Gastrocnemius medialis (tissue), 4 donors: ENCODE results near the gene FCGBP. TPM values are rescaled to one million over a fixed set of nuclear protein-coding genes. Genes with fewer than 3 reads are reported as not detected.
"Not testable (repeated sequence)": the region's sequence is repeated elsewhere in the genome, so short reads cannot be mapped to it uniquely, and the experiment has no call there.

Experiments
- ATAC-seq, 2 donors: fragments of 150-250 bp; one replicate each; pipeline ENCODE4 v1.9.1; 2016
- DNase-seq, 2 donors: peaks; one replicate each; pipeline ENCODE4 v3.0.0-alpha.2; 2019
- H3K27ac ChIP-seq, 4 donors: fragments of 200-600 bp; sonication (generic); 1 replicate in 1 of 4; 2 replicates in 3 of 4; pipeline ENCODE4 v1.5.1; 2016 to 2018; ENCODE audit warnings: mild to moderate bottlenecking in 2 of 4, moderate library complexity in 1 of 4
- H3K27me3 ChIP-seq, 3 donors: fragments of 200-600 bp; sonication (generic) in 2 of 3; 1 replicate in 1 of 3; 2 replicates in 2 of 3; pipeline versions ENCODE4 v1.5.1 to v1.6.0; 2016 to 2019; ENCODE audit warnings: mild to moderate bottlenecking in 1 of 3, moderate library complexity in 1 of 3
- H3K36me3 ChIP-seq, 2 donors: fragments of 200-600 bp; sonication (generic) in 1 of 2; one replicate each; pipeline ENCODE4 v1.5.1; 2017 to 2018
- H3K4me1 ChIP-seq, 2 donors: fragments of 200-600 bp; sonication (generic) in 1 of 2; one replicate each; pipeline ENCODE4 v1.5.1; 2016 to 2017; ENCODE audit warnings: mild to moderate bottlenecking in 2 of 2
- H3K4me3 ChIP-seq, 4 donors: fragments of 200-600 bp; sonication (generic) in 3 of 4; 1 replicate in 1 of 4; 2 replicates in 3 of 4; pipeline ENCODE4 v1.5.1; 2016 to 2019; ENCODE audit warnings: mild to moderate bottlenecking in 2 of 4
- H3K9me3 ChIP-seq, 3 donors: fragments of 200-600 bp; sonication (generic) in 2 of 3; 1 replicate in 1 of 3; 2 replicates in 2 of 3; pipeline ENCODE4 v1.5.1; 2016 to 2019
- POLR2A ChIP-seq, 2 donors: fragments of 450-650 bp; IDR thresholded peaks; one replicate each; pipeline ENCODE4 v1.6.1; 2017; ENCODE audit warnings: antibody characterized with exemption in 2 of 2, mild to moderate bottlenecking in 2 of 2, moderate library complexity in 2 of 2
- in situ Hi-C, 4 donors: fragments of 200-750 bp; cut with MboI; loops; one replicate each; pipeline versions ENCODE4 v1.15.0 to v1.8.0; 2017; ENCODE audit warnings: low sequenced_read_pairs in 4 of 4
- intact Hi-C: fragments of 100-400 bp; cut with DNase I; formaldehyde crosslinking; loops from one replicate; pipeline ENCODE4 v1.15.1; 2023; ENCODE audit warnings: low total_unique reads
- total RNA-seq, 4 donors: library from RNA; depleted of rRNA; stranded (reverse); fragments of >200 nt; gene quantifications; one replicate each; pipeline versions ENCODE4 v1.1.0 to v1.2.3, GENCODE V29; 2016
- TF ChIP-seq, protein P1 (sequence below), 5 experiments: fragments of 450-650 bp in 3 of 5; fragments of 200-600 bp in 2 of 5; sonication (generic) in 2 of 5; IDR thresholded peaks in 4 of 5; conservative IDR thresholded peaks in 1 of 5; 1 replicate in 4 of 5; 2 replicates in 1 of 5; pipeline ENCODE4 v1.5.1; 2016 to 2019; ENCODE audit warnings: antibody characterized with exemption in 5 of 5, mild to moderate bottlenecking in 3 of 5, moderate library complexity in 3 of 5

Gene FCGBP
- total RNA-seq, 4 donors from 2014 or later: 2.2 to 11.2 (median 7.2) TPM

DNA sequence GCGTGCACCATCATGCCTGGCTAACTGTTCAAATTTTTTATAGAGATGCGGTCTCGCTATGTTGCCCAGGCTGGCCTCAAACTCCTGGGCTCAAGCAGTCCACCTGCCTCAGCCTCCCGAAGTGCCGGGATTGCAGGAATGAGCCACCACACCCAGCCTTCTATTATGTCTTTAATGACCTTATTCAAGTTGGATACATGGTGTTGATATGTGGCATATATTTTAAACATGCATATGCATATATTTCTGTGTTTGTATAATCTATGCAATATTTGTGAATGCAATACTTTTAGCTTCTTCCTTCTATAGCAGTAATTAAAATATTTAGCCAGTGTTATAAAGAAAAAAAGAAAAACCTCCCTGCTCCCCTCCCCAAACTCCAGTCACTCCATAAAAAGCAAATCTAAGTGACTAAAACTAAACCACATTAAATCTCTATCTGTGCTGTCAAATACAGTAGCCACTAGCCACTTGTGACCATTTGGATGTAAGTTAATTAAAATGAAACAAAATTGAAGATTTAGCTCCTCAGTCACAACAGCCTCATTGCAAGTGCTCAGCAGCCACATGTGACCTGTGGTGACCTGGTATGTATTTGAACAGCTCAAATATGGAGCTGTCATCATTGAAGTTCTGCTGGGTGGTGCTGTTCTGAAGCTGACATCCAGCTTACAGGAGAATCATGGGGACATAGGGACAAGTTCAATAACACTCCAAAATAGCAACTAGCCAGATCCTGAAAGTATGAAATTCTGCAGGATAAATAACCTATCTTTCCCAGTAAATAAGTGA, 27.4 kb downstream of the FCGBP start:
- H3K36me3 ChIP-seq: no peaks in the 10 kb centered on the region
- no peaks in the 10 kb centered on the region for H3K9me3 ChIP-seq
- H3K27me3 ChIP-seq: no peaks in the 10 kb centered on the region
- intact Hi-C loops (no loop called here), in situ Hi-C loops (no loop called here)
- H3K27ac ChIP-seq: no peak overlapping the region
- H3K4me3 ChIP-seq: no peak overlapping the region
- ATAC-seq (no peak), DNase-seq (no peak)
- H3K4me1 ChIP-seq: no peaks in the 10 kb centered on the region
- TF ChIP-seq, protein P1, sequence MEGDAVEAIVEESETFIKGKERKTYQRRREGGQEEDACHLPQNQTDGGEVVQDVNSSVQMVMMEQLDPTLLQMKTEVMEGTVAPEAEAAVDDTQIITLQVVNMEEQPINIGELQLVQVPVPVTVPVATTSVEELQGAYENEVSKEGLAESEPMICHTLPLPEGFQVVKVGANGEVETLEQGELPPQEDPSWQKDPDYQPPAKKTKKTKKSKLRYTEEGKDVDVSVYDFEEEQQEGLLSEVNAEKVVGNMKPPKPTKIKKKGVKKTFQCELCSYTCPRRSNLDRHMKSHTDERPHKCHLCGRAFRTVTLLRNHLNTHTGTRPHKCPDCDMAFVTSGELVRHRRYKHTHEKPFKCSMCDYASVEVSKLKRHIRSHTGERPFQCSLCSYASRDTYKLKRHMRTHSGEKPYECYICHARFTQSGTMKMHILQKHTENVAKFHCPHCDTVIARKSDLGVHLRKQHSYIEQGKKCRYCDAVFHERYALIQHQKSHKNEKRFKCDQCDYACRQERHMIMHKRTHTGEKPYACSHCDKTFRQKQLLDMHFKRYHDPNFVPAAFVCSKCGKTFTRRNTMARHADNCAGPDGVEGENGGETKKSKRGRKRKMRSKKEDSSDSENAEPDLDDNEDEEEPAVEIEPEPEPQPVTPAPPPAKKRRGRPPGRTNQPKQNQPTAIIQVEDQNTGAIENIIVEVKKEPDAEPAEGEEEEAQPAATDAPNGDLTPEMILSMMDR (IDR thresholded peaks at IDR 0.05 in 4 of 5, conservative IDR thresholded peaks at IDR 0.05 in 1 of 5): no peak
- TF ChIP-seq POLR2A (IDR thresholded peaks at IDR 0.05): no peak

DNA sequence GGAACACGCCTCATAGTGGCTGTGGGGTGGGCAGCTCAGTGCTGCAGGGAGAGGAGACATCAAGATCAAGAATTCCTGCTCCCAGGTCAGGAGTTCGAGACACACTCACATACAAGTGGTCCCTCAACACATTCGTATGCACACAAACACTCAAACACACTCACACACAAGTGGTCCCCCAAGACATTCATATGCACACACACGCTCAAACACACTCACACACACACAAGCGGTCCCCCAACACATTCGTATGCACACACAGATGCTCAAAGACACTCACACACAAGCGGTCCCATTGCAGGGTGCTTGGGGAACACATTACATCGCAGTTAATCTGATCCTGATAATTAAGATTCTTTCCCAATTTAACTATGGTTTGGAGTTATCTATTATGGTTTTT, 28.2 kb downstream of the FCGBP start:
- in situ Hi-C loops (no loop called here), intact Hi-C loops (no loop called here)
- Histone ChIP-seq H3K27ac (no peak overlapping the region), H3K27me3 (no peaks in the 10 kb centered on the region), H3K36me3 (no peaks in the 10 kb centered on the region), H3K4me3 (no peak overlapping the region), H3K9me3 (no peaks in the 10 kb centered on the region), H3K4me1 (no peaks in the 10 kb centered on the region)
- no peak for ATAC-seq
- no peak for DNase-seq
- TF ChIP-seq, protein P1 (IDR thresholded peaks at IDR 0.05 in 4 of 5, conservative IDR thresholded peaks at IDR 0.05 in 1 of 5): no peak
- TF ChIP-seq POLR2A (IDR thresholded peaks at IDR 0.05): no peak

DNA sequence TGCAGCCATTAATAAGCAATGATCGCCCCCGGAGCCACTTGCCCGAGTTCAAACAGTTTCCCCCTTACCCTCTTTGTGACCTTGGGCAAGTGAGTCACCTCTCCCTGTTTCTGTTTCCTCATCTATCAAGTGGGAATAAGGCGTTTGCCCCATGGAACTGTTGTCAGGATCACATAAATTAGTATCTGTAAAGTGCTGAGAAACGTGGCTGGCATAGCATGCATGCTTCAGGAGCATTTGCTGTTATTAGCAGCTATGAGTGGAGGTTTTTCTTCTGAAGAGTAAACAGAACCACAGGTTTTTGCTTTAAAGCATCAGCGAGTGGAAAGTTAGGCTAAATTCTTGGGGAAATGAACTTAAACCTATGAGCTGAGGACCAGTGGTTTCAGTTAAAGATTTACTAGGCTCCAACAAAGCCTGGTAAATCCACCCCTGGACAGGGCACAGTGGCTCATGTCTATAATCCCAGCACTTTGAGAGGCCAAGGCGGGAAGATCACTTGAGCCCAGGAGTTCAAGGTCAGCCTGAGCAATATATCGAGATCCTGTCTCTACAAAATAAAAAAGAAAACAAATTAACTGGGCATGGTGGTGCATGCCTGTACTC, 30.8 kb downstream of the FCGBP start:
- H3K27ac ChIP-seq, H3K4me1 ChIP-seq, intact Hi-C loops, H3K4me3 ChIP-seq, in situ Hi-C loops, H3K9me3 ChIP-seq, DNase-seq, ATAC-seq, H3K36me3 ChIP-seq, H3K27me3 ChIP-seq: not testable (repeated sequence)

DNA sequence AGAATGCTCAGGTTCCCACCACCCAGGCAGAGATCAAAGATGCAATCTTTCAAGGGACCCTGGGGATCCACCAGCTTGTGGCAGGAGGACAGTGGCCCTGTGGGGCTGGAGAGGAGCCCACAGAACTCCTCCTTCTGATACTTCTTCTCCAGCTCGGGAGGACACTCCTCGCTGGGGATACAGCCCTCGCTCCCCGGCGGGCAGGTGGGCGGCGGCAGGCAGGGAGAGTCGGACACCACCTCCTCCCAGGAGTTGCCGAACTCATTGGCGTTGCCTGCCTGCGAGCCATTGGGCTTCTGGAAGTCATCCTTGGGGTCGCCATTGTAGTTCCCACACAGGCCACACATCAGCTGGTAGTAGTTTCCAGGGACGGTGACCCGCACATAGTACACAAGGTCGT, 32.1 kb downstream of the FCGBP start:
- in situ Hi-C loops, H3K9me3 ChIP-seq, ATAC-seq, H3K4me3 ChIP-seq, H3K36me3 ChIP-seq, intact Hi-C loops, H3K27me3 ChIP-seq, H3K27ac ChIP-seq, H3K4me1 ChIP-seq, DNase-seq: not testable (repeated sequence)

DNA sequence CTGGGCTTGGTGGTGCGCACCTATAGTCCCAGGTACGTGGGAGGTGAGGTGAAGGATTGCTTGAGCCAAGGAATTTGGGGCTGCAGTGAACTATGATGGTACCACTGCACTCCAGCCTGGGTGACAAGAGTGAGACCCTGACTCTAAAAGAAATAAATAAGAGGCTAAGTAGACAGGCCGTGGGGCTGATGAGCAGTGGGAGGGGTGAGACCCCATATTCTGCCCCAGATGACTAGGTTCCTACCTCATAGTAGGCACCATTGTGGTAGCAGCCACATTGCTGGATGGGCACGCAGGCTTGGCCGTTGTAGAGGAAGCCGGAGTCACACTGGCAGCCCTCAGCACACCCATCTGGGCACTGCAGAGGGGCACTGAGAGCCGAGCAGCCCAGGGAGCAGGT, 32.8 kb downstream of the FCGBP start:
- H3K27ac ChIP-seq, ATAC-seq, H3K4me1 ChIP-seq, H3K36me3 ChIP-seq, intact Hi-C loops, DNase-seq, H3K27me3 ChIP-seq, H3K9me3 ChIP-seq, in situ Hi-C loops, H3K4me3 ChIP-seq: not testable (repeated sequence)

DNA sequence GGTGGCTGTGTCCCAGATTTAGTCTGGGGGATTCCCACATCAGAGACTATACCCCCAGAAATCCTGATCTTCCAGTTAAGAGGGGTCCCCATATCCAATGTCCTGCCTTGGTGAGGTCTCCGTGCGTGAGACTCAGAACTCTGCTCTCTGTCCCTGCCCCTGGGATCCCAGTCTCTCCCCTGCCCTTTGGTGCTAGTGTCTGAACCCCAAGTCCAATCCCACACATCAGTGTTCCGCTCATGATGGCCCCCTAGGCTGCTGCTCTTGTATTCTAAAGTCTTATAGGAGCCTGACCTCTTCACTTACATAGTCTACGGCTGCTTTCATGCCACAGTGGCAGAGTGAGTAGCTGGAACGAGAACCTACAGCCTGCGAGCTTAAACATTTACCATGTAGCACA, 35.6 kb downstream of the FCGBP start:
- ATAC-seq, H3K4me1 ChIP-seq, intact Hi-C loops, H3K27ac ChIP-seq, DNase-seq, H3K4me3 ChIP-seq, H3K36me3 ChIP-seq, H3K9me3 ChIP-seq, H3K27me3 ChIP-seq, in situ Hi-C loops: not testable (repeated sequence)

DNA sequence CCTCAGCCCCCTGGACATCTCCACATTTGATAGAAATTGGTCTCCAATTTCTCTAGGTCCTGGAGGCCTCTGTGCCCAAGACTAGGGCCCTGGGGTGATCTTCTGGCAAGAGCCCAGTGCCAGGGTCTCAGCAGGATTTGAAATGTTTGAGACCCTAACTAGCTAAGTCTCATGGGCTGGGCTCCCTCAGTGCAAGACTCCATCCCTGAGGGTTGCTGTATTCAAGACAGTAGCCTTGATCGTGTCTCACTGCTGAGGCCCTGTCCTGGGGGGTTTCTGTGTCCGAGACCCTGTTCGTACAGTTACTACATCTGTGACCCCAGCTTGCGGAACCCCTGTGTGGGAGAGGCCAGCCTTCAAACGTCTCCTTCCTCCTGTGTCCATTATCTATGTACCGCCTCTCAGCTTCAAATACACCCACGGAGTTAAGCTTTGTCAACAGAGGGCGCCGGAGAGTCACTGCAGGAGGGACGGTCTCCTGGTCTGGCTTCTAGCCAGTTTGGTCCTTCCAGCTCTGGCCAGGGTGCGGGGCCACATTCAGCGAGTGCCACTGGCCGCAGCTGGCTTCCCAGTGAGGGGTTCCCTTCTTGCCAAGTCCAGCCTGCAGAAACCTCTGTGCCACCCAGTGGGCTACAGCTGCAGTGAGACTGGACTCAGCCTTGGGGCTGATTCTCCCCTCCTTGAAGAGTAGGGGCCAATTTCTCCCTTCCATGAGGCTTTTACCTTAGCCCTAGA, 36.8 kb downstream of the FCGBP start:
- H3K4me1 ChIP-seq, intact Hi-C loops, H3K36me3 ChIP-seq, in situ Hi-C loops, H3K9me3 ChIP-seq, H3K27ac ChIP-seq, H3K27me3 ChIP-seq, H3K4me3 ChIP-seq, DNase-seq: not testable (repeated sequence)
- ATAC-seq: peak in 1 of 2 donors; percentile 60

DNA sequence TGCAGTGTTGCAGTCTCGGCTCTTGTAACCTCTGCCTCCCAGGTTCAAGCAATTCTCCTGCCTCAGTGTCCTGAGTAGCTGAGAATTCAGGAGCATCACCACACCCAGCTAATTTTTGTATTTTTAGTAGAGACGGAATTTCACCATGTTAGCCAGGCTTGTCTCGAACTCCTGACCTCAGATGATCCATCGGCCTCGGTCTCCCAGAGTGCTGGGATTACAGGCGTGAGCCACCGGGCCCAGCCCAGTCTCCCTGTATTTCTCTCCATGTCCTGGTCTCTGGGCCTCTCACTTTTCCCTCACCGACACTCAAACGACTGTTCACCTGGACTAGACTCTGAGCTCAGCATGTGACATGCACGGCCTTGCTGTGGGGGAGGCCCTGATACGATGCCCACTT, 39.3 kb downstream of the FCGBP start:
- intact Hi-C loops, H3K36me3 ChIP-seq, H3K4me3 ChIP-seq, DNase-seq, H3K27ac ChIP-seq, H3K4me1 ChIP-seq, in situ Hi-C loops, ATAC-seq, H3K9me3 ChIP-seq: not testable (repeated sequence)
- peaks cover 6 to 15% (median 13%) of the 10 kb centered on the region in 3 donors for H3K27me3 ChIP-seq

DNA sequence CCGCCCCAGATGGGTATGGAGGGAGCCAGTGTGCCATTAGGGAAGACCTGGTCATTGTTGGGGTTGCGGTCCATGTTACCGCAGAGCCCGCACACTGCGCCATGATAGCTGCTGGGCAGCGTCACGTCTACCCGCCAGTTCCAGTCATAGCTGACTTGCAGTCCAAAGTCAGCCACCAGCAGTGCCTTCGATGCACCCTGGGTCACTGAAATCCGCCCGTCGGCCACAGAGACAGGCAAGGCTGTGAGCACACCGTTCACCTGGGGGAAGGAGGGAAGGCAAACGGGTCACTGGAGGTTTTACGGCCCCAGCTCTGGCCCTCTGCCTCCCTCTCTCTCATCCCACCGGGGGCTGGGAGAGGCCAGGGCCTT, 40.2 kb downstream of the FCGBP start:
- intact Hi-C loops, H3K36me3 ChIP-seq, H3K9me3 ChIP-seq, H3K27ac ChIP-seq, H3K4me1 ChIP-seq, DNase-seq, H3K4me3 ChIP-seq, ATAC-seq, in situ Hi-C loops: not testable (repeated sequence)
- H3K27me3 ChIP-seq: peaks cover 6 to 15% (median 13%) of the 10 kb centered on the region in 3 donors
